Smooth muscle cell (in vitro differentiated cells): ENCODE data around the gene CYP26C1. TPM values are rescaled to one million over a fixed set of nuclear protein-coding genes. Genes with fewer than 3 reads are reported as not detected.

Experiments used
- DNase-seq: peaks from one replicate; lab custom pipeline; 2025; ENCODE audit not compliant: unreplicated experiment; lab: John Stamatoyannopoulos, UW
- H2AFZ ChIP-seq: fragments of 200-600 bp; sonication (generic); 2 replicates; pipeline ENCODE4 v1.6.0; 2016; ENCODE audit warnings: antibody characterized with exemption, low read depth, mild to moderate bottlenecking
- H3F3A ChIP-seq: fragments of 200-600 bp; sonication (generic); 2 replicates; pipeline ENCODE4 v1.6.0; 2017; ENCODE audit warnings: antibody characterized with exemption, low read depth
- H3K27ac ChIP-seq: fragments of 200-600 bp; sonication (generic); 2 replicates; pipeline ENCODE4 v1.5.1; 2016; ENCODE audit warnings: low read depth, mild to moderate bottlenecking
- H3K27me3 ChIP-seq: fragments of 200-600 bp; sonication (generic); 2 replicates; pipeline ENCODE4 v1.6.1; 2016; ENCODE audit warnings: low read depth, mild to moderate bottlenecking
- H3K36me3 ChIP-seq: fragments of 200-600 bp; sonication (generic); 2 replicates; pipeline ENCODE4 v1.5.1; 2016; ENCODE audit warnings: low read depth
- H3K4me1 ChIP-seq: fragments of 200-600 bp; sonication (generic); 2 replicates; pipeline ENCODE4 v1.5.1; 2016; ENCODE audit warnings: low read depth
- H3K4me2 ChIP-seq: fragments of 200-600 bp; sonication (generic); 2 replicates; pipeline ENCODE4 v1.6.0; 2016; ENCODE audit warnings: mild to moderate bottlenecking
- H3K4me3 ChIP-seq: fragments of 200-600 bp; sonication (generic); 2 replicates; pipeline ENCODE4 v1.5.1; 2016; ENCODE audit warnings: mild to moderate bottlenecking
- H3K79me2 ChIP-seq: fragments of 200-600 bp; sonication (generic); 2 replicates; pipeline ENCODE4 v1.6.0; 2016; ENCODE audit warnings: low read depth, mild to moderate bottlenecking
- H3K9ac ChIP-seq: fragments of 200-600 bp; sonication (generic); 2 replicates; pipeline ENCODE4 v1.6.0; 2016; ENCODE audit warnings: low read depth
- H3K9me3 ChIP-seq: fragments of 200-600 bp; sonication (generic); replicated peaks from 2 replicates; pipeline ENCODE4 v1.5.1; 2016; ENCODE audit warnings: low read depth
- H4K20me1 ChIP-seq: fragments of 200-600 bp; sonication (generic); 2 replicates; pipeline ENCODE4 v1.6.0; 2016; ENCODE audit warnings: low read depth
- WGBS: methylation state at CpG from one replicate; pipeline ENCODE4 v1.1.7; 2016; ENCODE audit warnings: low lambda C conversion rate; 5-methylcytosine and 5-hydroxymethylcytosine counted together
- polyA plus RNA-seq: library from polyadenylated mRNA; unstranded; fragments of >200 nt; fragmentation: Nextera tagmentation; extraction: Ambion mirVana; gene quantifications from 2 replicates; pipeline ENCODE4 v1.2.1, GENCODE V29; 2016
- total RNA-seq: library from RNA; depleted of rRNA; stranded (reverse); fragments of >200 nt; gene quantifications from 2 replicates; pipeline ENCODE4 v1.2.3, GENCODE V29; 2014
- TF ChIP-seq, protein P1 (sequence below): fragments of 200-600 bp; sonication (generic); IDR thresholded peaks from 2 replicates; pipeline ENCODE4 v1.5.1; 2017; ENCODE audit warnings: borderline replicate concordance, mild to moderate bottlenecking, antibody characterized with exemption; ENCODE audit not compliant: insufficient read depth, poor library complexity, severe bottlenecking

Gene CYP26C1
- total and polyA plus RNA-seq, 2 experiments from 2014 or later: 0.13 TPM; not detected in 1

DNA sequence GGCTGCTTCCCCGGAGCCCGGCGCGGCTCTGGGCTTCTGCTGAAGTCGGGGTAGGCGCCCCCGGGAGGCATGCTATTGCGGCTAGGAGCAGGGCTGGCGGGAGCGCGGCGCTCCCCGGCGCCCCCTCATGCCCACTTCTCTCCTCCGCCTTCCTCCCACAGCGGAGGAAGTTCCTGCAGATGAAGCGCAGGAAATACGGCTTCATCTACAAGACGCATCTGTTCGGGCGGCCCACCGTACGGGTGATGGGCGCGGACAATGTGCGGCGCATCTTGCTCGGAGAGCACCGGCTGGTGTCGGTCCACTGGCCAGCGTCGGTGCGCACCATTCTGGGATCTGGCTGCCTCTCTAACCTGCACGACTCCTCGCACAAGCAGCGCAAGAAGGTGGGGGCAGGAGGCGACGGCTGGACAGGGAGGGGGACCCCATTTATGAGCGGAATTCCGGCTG is 13.6 kb downstream of the CYP26C1 start:
- Histone ChIP-seq H3K27ac (no peak overlapping the region), H3K79me2 (no peaks in the 10 kb centered on the region), H3K4me3 (peak overlapping the region; percentile 26), H4K20me1 (no peaks in the 10 kb centered on the region), H3K9ac (no peak overlapping the region), H3F3A (no peaks in the 10 kb centered on the region), H3K9me3 (no peaks in the 10 kb centered on the region), H3K4me2 (peak overlapping the region; percentile 77), H3K27me3 (peaks cover 90% of the 10 kb centered on the region), H3K36me3 (no peaks in the 10 kb centered on the region), H3K4me1 (peaks cover 34% of the 10 kb centered on the region), H2AFZ (no peak overlapping the region)
- TF ChIP-seq, protein P1, sequence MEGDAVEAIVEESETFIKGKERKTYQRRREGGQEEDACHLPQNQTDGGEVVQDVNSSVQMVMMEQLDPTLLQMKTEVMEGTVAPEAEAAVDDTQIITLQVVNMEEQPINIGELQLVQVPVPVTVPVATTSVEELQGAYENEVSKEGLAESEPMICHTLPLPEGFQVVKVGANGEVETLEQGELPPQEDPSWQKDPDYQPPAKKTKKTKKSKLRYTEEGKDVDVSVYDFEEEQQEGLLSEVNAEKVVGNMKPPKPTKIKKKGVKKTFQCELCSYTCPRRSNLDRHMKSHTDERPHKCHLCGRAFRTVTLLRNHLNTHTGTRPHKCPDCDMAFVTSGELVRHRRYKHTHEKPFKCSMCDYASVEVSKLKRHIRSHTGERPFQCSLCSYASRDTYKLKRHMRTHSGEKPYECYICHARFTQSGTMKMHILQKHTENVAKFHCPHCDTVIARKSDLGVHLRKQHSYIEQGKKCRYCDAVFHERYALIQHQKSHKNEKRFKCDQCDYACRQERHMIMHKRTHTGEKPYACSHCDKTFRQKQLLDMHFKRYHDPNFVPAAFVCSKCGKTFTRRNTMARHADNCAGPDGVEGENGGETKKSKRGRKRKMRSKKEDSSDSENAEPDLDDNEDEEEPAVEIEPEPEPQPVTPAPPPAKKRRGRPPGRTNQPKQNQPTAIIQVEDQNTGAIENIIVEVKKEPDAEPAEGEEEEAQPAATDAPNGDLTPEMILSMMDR: no peak
- DNase-seq: no peak
- 2% methylated on average over 36 of the region's 40 CpGs for WGBS

GRCh38 chr10:93074597-93075368 is 14.2 kb downstream of the CYP26C1 start:
- peaks cover 84% of the 10 kb centered on the region for H3K27me3 ChIP-seq
- no peaks in the 10 kb centered on the region for H4K20me1 ChIP-seq
- no peaks in the 10 kb centered on the region for H3K79me2 ChIP-seq
- H3K27ac ChIP-seq: no peak overlapping the region
- TF ChIP-seq, protein P1: no peak
- H3F3A ChIP-seq: no peaks in the 10 kb centered on the region
- no peaks in the 10 kb centered on the region for H3K9me3 ChIP-seq
- peak overlapping the region; percentile 26 for H3K4me3 ChIP-seq
- H2AFZ ChIP-seq: no peak overlapping the region
- no peaks in the 10 kb centered on the region for H3K36me3 ChIP-seq
- no peak for DNase-seq
- H3K9ac ChIP-seq: no peak overlapping the region
- H3K4me1 ChIP-seq: peaks cover 34% of the 10 kb centered on the region
- WGBS: 3% methylated on average over 67 of the region's 67 CpGs
- H3K4me2 ChIP-seq: peak overlapping the region; percentile 77

DNA sequence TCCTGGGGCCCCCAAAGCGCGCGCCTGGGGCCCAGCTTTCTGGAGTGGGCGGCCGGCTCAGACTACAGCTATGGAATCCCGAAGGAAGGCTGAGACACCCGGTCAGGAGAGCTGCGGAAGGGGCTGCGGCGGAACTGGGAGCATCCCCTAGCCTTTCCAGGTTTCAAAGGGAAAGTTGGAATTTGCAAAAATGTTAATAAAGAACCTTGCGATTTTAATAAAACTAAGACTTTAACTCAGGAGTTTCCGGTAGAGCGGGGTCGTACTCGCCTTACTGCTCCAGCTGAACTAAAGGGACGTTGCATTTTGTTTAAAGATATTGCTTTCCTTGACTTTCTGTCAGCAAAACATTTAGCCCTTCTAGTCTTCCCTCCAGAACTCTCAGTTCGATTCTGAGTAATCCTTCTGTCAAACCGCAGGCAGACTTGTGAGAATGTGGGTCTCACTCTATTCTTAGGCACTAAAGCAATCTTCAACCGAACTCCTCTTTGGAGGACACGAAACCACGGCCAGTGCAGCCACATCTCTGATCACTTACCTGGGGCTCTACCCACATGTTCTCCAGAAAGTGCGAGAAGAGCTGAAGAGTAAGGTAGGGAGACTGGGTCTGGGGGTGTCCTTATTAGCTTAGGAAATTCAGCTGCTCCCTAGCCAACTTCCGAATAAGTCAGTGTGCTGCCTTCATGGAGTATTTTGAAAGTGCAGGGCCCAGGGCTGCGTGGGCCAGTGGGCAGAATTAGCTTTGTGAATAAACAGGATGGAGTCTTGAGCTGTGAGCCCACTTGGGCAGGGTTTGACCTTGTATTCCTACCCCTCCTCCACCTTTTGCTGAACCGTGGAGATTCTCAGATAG is 15.0 kb downstream of the CYP26C1 start:
- no peak for DNase-seq
- Histone ChIP-seq H3K4me2 (peak overlapping the region; percentile 77), H3K79me2 (no peaks in the 10 kb centered on the region), H3K27ac (no peak overlapping the region), H3K4me1 (peaks cover 34% of the 10 kb centered on the region), H3F3A (no peaks in the 10 kb centered on the region), H2AFZ (no peak overlapping the region), H4K20me1 (no peaks in the 10 kb centered on the region), H3K9me3 (no peaks in the 10 kb centered on the region), H3K4me3 (no peak overlapping the region), H3K27me3 (peaks cover 76% of the 10 kb centered on the region), H3K9ac (no peak overlapping the region), H3K36me3 (no peaks in the 10 kb centered on the region)
- TF ChIP-seq, protein P1: no peak
- 17% methylated on average over 25 of the region's 25 CpGs for WGBS
